ENCODE results near the gene USB1.

- TF ChIP-seq CTCF (conservative IDR thresholded peaks at IDR 0.05 in 1 of 2, IDR thresholded peaks at IDR 0.05 in 1 of 2; ENCODE audit: low read depth in 1 of 2, low read length in 2 of 2) (no peak), EZH2 (IDR thresholded peaks at IDR 0.05; ENCODE audit: low read length, missing control alignments) (no peak)
Observed at GRCh38 chr16:58045096-58045495, 43.9 kb downstream of the USB1 start.
